HCT116 (cell line): ENCODE measurements around the gene LMCD1.

Experiments used
- CEBPB ChIP-seq: IDR thresholded peaks from 2 replicates; pipeline ENCODE4 v1.6.1; 2012; ENCODE audit warnings: low read depth
- CTCF ChIP-seq, 3 experiments: fragments of 200-600 bp in 1 of 3; sonication (generic) in 1 of 3; IDR thresholded peaks in 2 of 3; conservative IDR thresholded peaks in 1 of 3; 2 replicates each; pipeline ENCODE4 v1.5.1; 2012 to 2017; ENCODE audit warnings: low read depth in 2 of 3, low read length in 2 of 3, antibody characterized with exemption in 1 of 3, borderline replicate concordance in 1 of 3, control low read depth in 1 of 3, mild to moderate bottlenecking in 1 of 3, mixed read lengths in 1 of 3, mixed run types in 1 of 3, moderate library complexity in 1 of 3; ENCODE audit not compliant: insufficient read depth in 1 of 3
- EGR1 ChIP-seq: IDR thresholded peaks from 2 replicates; pipeline ENCODE4 v1.6.1; 2012; ENCODE audit warnings: low read depth
- EZH2 ChIP-seq: fragments of 200-600 bp; sonication (generic); IDR thresholded peaks from 2 replicates; pipeline ENCODE4 v1.6.1; 2017; ENCODE audit warnings: antibody characterized with exemption, mixed run types
- EZH2phosphoT487 ChIP-seq: fragments of 200-600 bp; IDR thresholded peaks from 2 replicates; pipeline ENCODE4 v1.6.1; 2018; ENCODE audit warnings: antibody characterized with exemption, borderline replicate concordance
- JUND ChIP-seq: IDR thresholded peaks from 2 replicates; pipeline ENCODE4 v1.6.1; 2012
- POLR2AphosphoS5 ChIP-seq: IDR thresholded peaks from 2 replicates; pipeline ENCODE4 v1.6.1; 2011; ENCODE audit warnings: mild to moderate bottlenecking, low read depth, low read length, moderate library complexity
- SRF ChIP-seq: IDR thresholded peaks from 2 replicates; pipeline ENCODE4 v1.6.1; 2012; ENCODE audit warnings: low read depth
- ZNF274 ChIP-seq: fragments of 200-500 bp; sonication (Bioruptor generic); IDR thresholded peaks from 2 replicates; pipeline ENCODE4 v1.6.1; 2014; ENCODE audit warnings: mild to moderate bottlenecking, low read depth, low read length, inconsistent platforms
- TF ChIP-seq, protein P1 (sequence below): IDR thresholded peaks from 2 replicates; pipeline ENCODE4 v1.6.1; 2012; ENCODE audit warnings: low read depth

DNA sequence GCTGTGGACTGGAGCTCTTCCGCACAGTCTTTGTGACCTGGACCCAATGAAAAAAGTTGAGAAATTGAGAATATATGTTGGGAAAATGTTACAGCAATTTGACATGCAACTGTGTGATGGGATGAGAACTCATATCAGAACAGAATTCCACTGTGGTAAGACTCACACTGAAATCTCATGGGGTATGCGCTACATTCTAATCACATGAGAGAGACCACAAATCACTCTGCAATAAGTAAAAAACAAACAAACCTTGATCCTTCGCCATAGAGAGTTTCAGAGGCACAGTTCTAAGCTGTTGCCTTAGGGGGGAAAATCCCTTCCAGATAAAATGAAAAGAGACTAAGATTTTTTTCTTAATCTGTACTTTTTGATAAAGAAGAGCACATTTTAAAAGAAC, 37.3 kb downstream of the LMCD1 start:
- no peak for TF ChIP-seq CTCF (IDR thresholded peaks at IDR 0.05 in 2 of 3, conservative IDR thresholded peaks at IDR 0.05 in 1 of 3; ENCODE audit: borderline replicate concordance in 1 of 3, insufficient read depth in 1 of 3, low read depth in 2 of 3, low read length in 2 of 3)
- no peak for TF ChIP-seq EGR1
- no peak for TF ChIP-seq EZH2
- TF ChIP-seq, protein P1, sequence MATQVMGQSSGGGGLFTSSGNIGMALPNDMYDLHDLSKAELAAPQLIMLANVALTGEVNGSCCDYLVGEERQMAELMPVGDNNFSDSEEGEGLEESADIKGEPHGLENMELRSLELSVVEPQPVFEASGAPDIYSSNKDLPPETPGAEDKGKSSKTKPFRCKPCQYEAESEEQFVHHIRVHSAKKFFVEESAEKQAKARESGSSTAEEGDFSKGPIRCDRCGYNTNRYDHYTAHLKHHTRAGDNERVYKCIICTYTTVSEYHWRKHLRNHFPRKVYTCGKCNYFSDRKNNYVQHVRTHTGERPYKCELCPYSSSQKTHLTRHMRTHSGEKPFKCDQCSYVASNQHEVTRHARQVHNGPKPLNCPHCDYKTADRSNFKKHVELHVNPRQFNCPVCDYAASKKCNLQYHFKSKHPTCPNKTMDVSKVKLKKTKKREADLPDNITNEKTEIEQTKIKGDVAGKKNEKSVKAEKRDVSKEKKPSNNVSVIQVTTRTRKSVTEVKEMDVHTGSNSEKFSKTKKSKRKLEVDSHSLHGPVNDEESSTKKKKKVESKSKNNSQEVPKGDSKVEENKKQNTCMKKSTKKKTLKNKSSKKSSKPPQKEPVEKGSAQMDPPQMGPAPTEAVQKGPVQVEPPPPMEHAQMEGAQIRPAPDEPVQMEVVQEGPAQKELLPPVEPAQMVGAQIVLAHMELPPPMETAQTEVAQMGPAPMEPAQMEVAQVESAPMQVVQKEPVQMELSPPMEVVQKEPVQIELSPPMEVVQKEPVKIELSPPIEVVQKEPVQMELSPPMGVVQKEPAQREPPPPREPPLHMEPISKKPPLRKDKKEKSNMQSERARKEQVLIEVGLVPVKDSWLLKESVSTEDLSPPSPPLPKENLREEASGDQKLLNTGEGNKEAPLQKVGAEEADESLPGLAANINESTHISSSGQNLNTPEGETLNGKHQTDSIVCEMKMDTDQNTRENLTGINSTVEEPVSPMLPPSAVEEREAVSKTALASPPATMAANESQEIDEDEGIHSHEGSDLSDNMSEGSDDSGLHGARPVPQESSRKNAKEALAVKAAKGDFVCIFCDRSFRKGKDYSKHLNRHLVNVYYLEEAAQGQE: no peak
- TF ChIP-seq ZNF274: no peak
- TF ChIP-seq POLR2AphosphoS5: no peak
- TF ChIP-seq JUND: no peak
- no peak for TF ChIP-seq CEBPB
- TF ChIP-seq SRF: no peak
- TF ChIP-seq EZH2phosphoT487: no peak
